K562 (cell line): Measurements from ENCODE around the gene PON3. TPM values are rescaled to one million over a fixed set of nuclear protein-coding genes. Genes with fewer than 3 reads are reported as not detected.

Experiments used
- ATAC-seq: fragments of 200-7000 bp; cut with Tn5 transposase; 3 replicates; pipeline ENCODE4 v1.9.1; 2020; ENCODE audit warnings: moderate library complexity
- BruUV-seq: library from RNA; stranded (reverse); fragments of 400-500 nt; replicated peaks from 2 replicates; lab custom pipeline; 2021; lab: Mats Ljungman, UMichigan
- CTCF ChIA-PET: fragments of 300-600 bp; formaldehyde crosslinking; extraction: SDS; loops from one replicate; lab custom pipeline; 2021; ENCODE audit warnings: low intra/inter-chr PET ratio; lab: Yijun Ruan, JAX
- POLR2A ChIA-PET: fragments of 300-600, 350-650 bp; sonication (Branson Sonifier 250); formaldehyde crosslinking; extraction: SDS; loops from one replicate; lab custom pipeline; 2021; ENCODE audit warnings: antibody characterized with exemption, inconsistent platforms; lab: Yijun Ruan, JAX
- DNase-seq, 4 experiments: peaks; one replicate each; pipeline versions ENCODE4 v3.0.0 to v3.0.0-alpha.2; 2011 to 2018; ENCODE audit warnings: low spot score in 3 of 4, mixed read lengths in 3 of 4; ENCODE audit errors: extremely low read depth in 1 of 4
- FAIRE-seq: peaks from 2 replicates; lab custom pipeline; 2011; peaks lifted over from hg19 to GRCh38; lab: Jason Lieb, UNC
- H2AFZ ChIP-seq: 2 replicates; pipeline ENCODE4 v1.6.0; 2011; ENCODE audit warnings: low read depth, low read length, control low read depth, inconsistent platforms
- H3K27ac ChIP-seq: fragments of 200-600 bp; 3 replicates; pipeline ENCODE4 v1.8.0; 2011; ENCODE audit warnings: low read depth, mild to moderate bottlenecking, control low read depth, inconsistent platforms, low read length, moderate library complexity, mixed read lengths; ENCODE audit errors: extremely low read depth
- H3K27me3 ChIP-seq, 2 experiments: fragments of 300-600 bp in 1 of 2; 2 replicates in 1 of 2; 3 replicates in 1 of 2; pipeline versions ENCODE4 v1.6.0 to v1.8.0; 2011; ENCODE audit warnings: inconsistent platforms in 2 of 2, low read length in 2 of 2, mild to moderate bottlenecking in 1 of 2, mixed read lengths in 1 of 2, moderate library complexity in 1 of 2; ENCODE audit not compliant: control insufficient read depth in 2 of 2, insufficient read depth in 2 of 2
- H3K36me3 ChIP-seq: fragments of 300-600 bp; 3 replicates; pipeline ENCODE4 v1.8.0; 2011; ENCODE audit warnings: mild to moderate bottlenecking, low read length, inconsistent platforms; ENCODE audit not compliant: control insufficient read depth, insufficient read depth
- H3K4me1 ChIP-seq, 2 experiments: fragments of 200-600 bp in 1 of 2; replicated peaks in 1 of 2; 2 replicates in 1 of 2; 3 replicates in 1 of 2; pipeline versions ENCODE4 v1.5.1 to v1.8.0; 2011; ENCODE audit warnings: inconsistent platforms in 2 of 2, low read length in 2 of 2, mild to moderate bottlenecking in 1 of 2, mixed read lengths in 1 of 2, moderate library complexity in 1 of 2; ENCODE audit not compliant: control insufficient read depth in 2 of 2, insufficient read depth in 2 of 2
- H3K4me2 ChIP-seq: 2 replicates; pipeline ENCODE4 v1.6.1; 2011; ENCODE audit warnings: low read length, control low read depth, inconsistent platforms, mixed read lengths; ENCODE audit not compliant: insufficient read depth
- H3K4me3 ChIP-seq: fragments of 200-600 bp; sonication (generic), shearing (Covaris generic); 2 replicates; pipeline ENCODE4 v1.5.1; 2016; ENCODE audit warnings: control low read depth, inconsistent platforms
- H3K79me2 ChIP-seq: fragments of 200-600 bp; 3 replicates; pipeline ENCODE4 v1.8.0; 2011; ENCODE audit warnings: low read length, inconsistent platforms; ENCODE audit not compliant: control insufficient read depth, insufficient read depth
- H3K9ac ChIP-seq, 2 experiments: 2 replicates each; pipeline versions ENCODE4 v1.6.0 to v1.6.1; 2011; ENCODE audit warnings: low read depth in 2 of 2, low read length in 2 of 2, control low read depth in 1 of 2, inconsistent platforms in 1 of 2, mild to moderate bottlenecking in 1 of 2, mixed read lengths in 1 of 2; ENCODE audit not compliant: insufficient read depth in 1 of 2
- H3K9me1 ChIP-seq: one replicate; pipeline ENCODE4 v1.6.0; 2011; ENCODE audit warnings: inconsistent platforms, mild to moderate bottlenecking, low read length, moderate library complexity; ENCODE audit not compliant: control insufficient read depth, insufficient read depth
- H3K9me3 ChIP-seq: replicated peaks from 2 replicates; pipeline ENCODE4 v1.5.1; 2011; ENCODE audit warnings: low read depth, low read length, inconsistent platforms; ENCODE audit not compliant: control insufficient read depth, insufficient read depth
- H4K20me1 ChIP-seq: replicated peaks from 2 replicates; pipeline ENCODE4 v1.6.1; 2011; ENCODE audit warnings: low read length, inconsistent platforms, mixed read lengths; ENCODE audit not compliant: control insufficient read depth, insufficient read depth
- DMBX1 ChIP-seq: fragments of 250-450 bp; sonication (Bioruptor Pico); IDR thresholded peaks from 2 replicates; pipeline ENCODE4 v1.8.0; 2022; ENCODE audit warnings: inconsistent platforms, mild to moderate bottlenecking, moderate library complexity, borderline replicate concordance
- PCBP2 ChIP-seq: fragments of 200-400 bp; formaldehyde crosslinking; IDR thresholded peaks from 2 replicates; pipeline ENCODE4 v1.6.1; 2018; ENCODE audit warnings: low read length, low read depth, mild to moderate bottlenecking, moderate library complexity; ENCODE audit not compliant: poor library complexity, severe bottlenecking
- TEAD1 ChIP-seq, 2 experiments: fragments of 450-650 bp in 1 of 2; sonication (generic) in 1 of 2; formaldehyde crosslinking; IDR thresholded peaks; 2 replicates each; pipeline versions ENCODE4 v1.4.0 to v1.8.0; 2020 to 2022; ENCODE audit warnings: mild to moderate bottlenecking in 2 of 2, missing genetic modification reagents in 1 of 2
- TFE3 ChIP-seq: fragments of 450-650 bp; formaldehyde crosslinking; IDR thresholded peaks from 2 replicates; pipeline ENCODE4 v1.4.0; 2020; ENCODE audit warnings: mild to moderate bottlenecking, mixed read lengths
- in situ Hi-C: fragments of 300-500 bp; cut with MboI; formaldehyde crosslinking; loops from 4 replicates; pipeline ENCODE4 v1.15.0; 2018; ENCODE audit warnings: inconsistent platforms, mixed read lengths
- intact Hi-C: fragments of 100-400 bp; cut with micrococcal nuclease; formaldehyde crosslinking; loops from 2 replicates; pipeline ENCODE4 v1.14.2; 2022
- polyA plus RNA-seq, 8 experiments: library from polyadenylated mRNA; depleted of rRNA in 4 of 8; stranded (reverse) in 5 of 8; unstranded in 3 of 8; fragments of >200 nt; fragmentation: Nextera tagmentation in 2 of 8; fragmentation: Illumina TruSeq in 1 of 8; extraction: Ambion mirVana in 2 of 8; extraction: Trizol in 1 of 8; gene quantifications; 2 replicates each; pipeline versions ENCODE4 v1.2.1 to v1.2.3, GENCODE V29; 2011 to 2014; ENCODE audit warnings: inconsistent platforms in 1 of 8, missing spikeins in 1 of 8
- total RNA-seq, 7 experiments: library from RNA; depleted of rRNA in 6 of 7; stranded (reverse); fragments of >200 nt in 6 of 7; fragmentation: Illumina TruSeq in 2 of 7; extraction: Trizol in 2 of 7; gene quantifications; 2 replicates each; pipeline versions ENCODE4 v1.2.1 to v1.2.3, GENCODE V29; 2011 to 2021; ENCODE audit warnings: low replicate concordance in 1 of 7

The PON3 gene
- total and polyA plus RNA-seq, 9 of the 15 experiments (the other 6 are each of a cell fraction or from before 2014, with no cell fraction given): 0.15 to 0.38 (median 0.18) TPM; not detected in 6

GRCh38 chr7:95421847-95422444, 25.8 kb upstream of the PON3 start:
- Histone ChIP-seq H2AFZ (no peak overlapping the region), H3K79me2 (no peaks in the 10 kb centered on the region), H3K4me2 (no peak overlapping the region), H3K4me3 (no peak overlapping the region), H3K36me3 (peaks cover 8% of the 10 kb centered on the region; the same call in 2 of the 3 replicates), H3K27ac (no peak overlapping the region), H3K27me3 (no peaks in the 10 kb centered on the region), H3K9me1 (no peaks in the 10 kb centered on the region), H3K4me1 (no peaks in the 10 kb centered on the region), H3K9ac (no peak overlapping the region), H3K9me3 (no peaks in the 10 kb centered on the region), H4K20me1 (no peaks in the 10 kb centered on the region)
- CTCF ChIA-PET: no interaction called here
- POLR2A ChIA-PET: interaction anchor here (0.6 kb wide), 1 partner anchor 15 kb away, joined by 3 read pairs; no protein-coding TSS in a partner anchor
- DNase-seq (no peak), ATAC-seq (no peak), FAIRE-seq (no peak)
- no TSS peak for BruUV-seq
- in situ Hi-C loops (no loop called here), intact Hi-C loops (no loop called here)
- TF ChIP-seq TEAD1 (CRISPR knock-in tag; IDR thresholded peaks at IDR 0.05): no peak
- no peak for TF ChIP-seq PCBP2
- no peak for TF ChIP-seq TFE3 (CRISPR knock-in tag)
- no peak for TF ChIP-seq DMBX1 (CRISPR knock-in tag)
